H9 (cell line): ENCODE results near the gene MAST2. TPM values are rescaled to one million over a fixed set of nuclear protein-coding genes. Genes with fewer than 3 reads are reported as not detected.

Experiments
- DNase-seq: peaks from one replicate; pipeline ENCODE4 v3.0.0-alpha.2; 2017
- H2AFZ ChIP-seq: one replicate; pipeline ENCODE4 v1.6.1; 2013; ENCODE audit warnings: mild to moderate bottlenecking, low read length, control low read depth, moderate library complexity
- H2AK5ac ChIP-seq: 2 replicates; pipeline ENCODE4 v1.6.1; 2013; ENCODE audit warnings: low read length, control low read depth, mixed read lengths; ENCODE audit not compliant: insufficient read length
- H2BK120ac ChIP-seq: one replicate; pipeline ENCODE4 v1.6.1; 2013; ENCODE audit warnings: low read depth, mild to moderate bottlenecking, low read length, control low read depth, inconsistent platforms; ENCODE audit not compliant: poor library complexity, severe bottlenecking
- H2BK12ac ChIP-seq: 2 replicates; pipeline ENCODE4 v1.6.1; 2013; ENCODE audit warnings: low read length, control low read depth, mixed read lengths, low read depth; ENCODE audit not compliant: insufficient read length
- H2BK15ac ChIP-seq: 2 replicates; pipeline ENCODE4 v1.6.1; 2013; ENCODE audit warnings: low read depth, low read length, control low read depth
- H2BK20ac ChIP-seq: one replicate; pipeline ENCODE4 v1.6.1; 2013; ENCODE audit warnings: low read depth, mild to moderate bottlenecking, low read length, control low read depth, inconsistent platforms; ENCODE audit not compliant: poor library complexity, severe bottlenecking
- H2BK5ac ChIP-seq: 2 replicates; pipeline ENCODE4 v1.6.1; 2013; ENCODE audit warnings: low read length, control low read depth, mixed read lengths; ENCODE audit not compliant: insufficient read length
- H3K14ac ChIP-seq: 2 replicates; pipeline ENCODE4 v1.6.1; 2013; ENCODE audit warnings: low read length, control low read depth; ENCODE audit not compliant: insufficient read depth
- H3K18ac ChIP-seq: 2 replicates; pipeline ENCODE4 v1.6.1; 2013; ENCODE audit warnings: low read depth, mild to moderate bottlenecking, mixed read lengths, low read length, control low read depth; ENCODE audit not compliant: insufficient read length
- H3K23ac ChIP-seq: 2 replicates; pipeline ENCODE4 v1.6.1; 2013; ENCODE audit warnings: low read length, control low read depth, mixed read lengths, low read depth; ENCODE audit not compliant: insufficient read length
- H3K23me2 ChIP-seq: 2 replicates; pipeline ENCODE4 v1.6.1; 2013; ENCODE audit warnings: low read depth, mild to moderate bottlenecking, mixed read lengths, low read length, control low read depth; ENCODE audit not compliant: insufficient read length, poor library complexity, severe bottlenecking
- H3K27ac ChIP-seq: 2 replicates; pipeline ENCODE4 v1.5.1; 2013; ENCODE audit warnings: low read length, control low read depth, mixed read lengths, low read depth; ENCODE audit not compliant: insufficient read length
- H3K27me3 ChIP-seq: 2 replicates; pipeline ENCODE4 v1.6.1; 2013; ENCODE audit warnings: low read length, control low read depth, inconsistent platforms; ENCODE audit not compliant: insufficient read depth
- H3K4ac ChIP-seq: 2 replicates; pipeline ENCODE4 v1.6.1; 2013; ENCODE audit warnings: low read depth, mild to moderate bottlenecking, control low read depth, inconsistent platforms, low read length, moderate library complexity
- H3K4me1 ChIP-seq: 2 replicates; pipeline ENCODE4 v1.6.1; 2013; ENCODE audit warnings: low read length, control low read depth, inconsistent platforms; ENCODE audit not compliant: insufficient read depth
- H3K4me2 ChIP-seq: 2 replicates; pipeline ENCODE4 v1.6.1; 2013; ENCODE audit warnings: low read length, control low read depth, mixed read lengths; ENCODE audit not compliant: insufficient read length, insufficient read depth
- H3K56ac ChIP-seq: 2 replicates; pipeline ENCODE4 v1.6.1; 2013; ENCODE audit warnings: low read depth, mild to moderate bottlenecking, mixed read lengths, low read length, control low read depth; ENCODE audit not compliant: insufficient read length
- H3K79me1 ChIP-seq: 2 replicates; pipeline ENCODE4 v1.6.1; 2013; ENCODE audit warnings: low read depth, mild to moderate bottlenecking, moderate library complexity, low read length, control low read depth, inconsistent platforms; ENCODE audit not compliant: insufficient read depth, poor library complexity, severe bottlenecking
- H3K79me2 ChIP-seq: 2 replicates; pipeline ENCODE4 v1.6.1; 2013; ENCODE audit warnings: low read length, control low read depth, inconsistent platforms; ENCODE audit not compliant: insufficient read depth
- H3K9ac ChIP-seq: 2 replicates; pipeline ENCODE4 v1.6.1; 2013; ENCODE audit warnings: low read length, control low read depth, mixed read lengths; ENCODE audit not compliant: insufficient read length; ENCODE audit errors: extremely low read depth
- H3K9me3 ChIP-seq: one replicate; pipeline ENCODE4 v1.6.1; 2013; ENCODE audit warnings: low read depth, low read length, inconsistent platforms; ENCODE audit not compliant: control insufficient read depth
- H3T11ph ChIP-seq: one replicate; pipeline ENCODE4 v1.6.1; 2013; ENCODE audit warnings: mild to moderate bottlenecking, low read length, control low read depth, inconsistent platforms
- H4K20me1 ChIP-seq: one replicate; pipeline ENCODE4 v1.6.1; 2013; ENCODE audit not compliant: control insufficient read depth, insufficient read length, insufficient read depth
- H4K5ac ChIP-seq: 2 replicates; pipeline ENCODE4 v1.6.1; 2013; ENCODE audit warnings: low read depth, mild to moderate bottlenecking, mixed read lengths, low read length, control low read depth; ENCODE audit not compliant: insufficient read length
- H4K8ac ChIP-seq: replicated peaks from 2 replicates; pipeline ENCODE4 v1.6.1; 2013; ENCODE audit warnings: low read length, control low read depth, mixed read lengths, low read depth; ENCODE audit not compliant: insufficient read length
- H4K91ac ChIP-seq: 2 replicates; pipeline ENCODE4 v1.6.1; 2013; ENCODE audit warnings: low read depth, mild to moderate bottlenecking, moderate library complexity, mixed read lengths, low read length, control low read depth; ENCODE audit not compliant: insufficient read length
- H3K27ac Mint-ChIP-seq, 3 experiments: 2 replicates in 2 of 3; 3 replicates in 1 of 3; pipeline ENCODE4 v1.8.0; 2020 to 2021; ENCODE audit warnings: mixed read lengths in 3 of 3, mild to moderate bottlenecking in 1 of 3, moderate library complexity in 1 of 3
- H3K27me3 Mint-ChIP-seq: 2 replicates; pipeline ENCODE4 v1.8.0; 2021; ENCODE audit warnings: low read depth, mild to moderate bottlenecking, moderate library complexity, mixed read lengths
- H3K36me3 Mint-ChIP-seq, 3 experiments: 2 replicates in 2 of 3; 3 replicates in 1 of 3; pipeline ENCODE4 v1.8.0; 2020 to 2021; ENCODE audit warnings: low read depth in 3 of 3, mixed read lengths in 3 of 3; ENCODE audit not compliant: insufficient read depth in 1 of 3
- H3K4me1 Mint-ChIP-seq, 2 experiments: 2 replicates each; pipeline ENCODE4 v1.8.0; 2020; ENCODE audit warnings: mixed read lengths in 2 of 2
- H3K4me3 Mint-ChIP-seq, 2 experiments: 2 replicates in 1 of 2; 3 replicates in 1 of 2; pipeline ENCODE4 v1.8.0; 2020 to 2021; ENCODE audit warnings: mild to moderate bottlenecking in 2 of 2, mixed read lengths in 2 of 2, moderate library complexity in 1 of 2
- H3K9me3 Mint-ChIP-seq, 2 experiments: 2 replicates in 1 of 2; 3 replicates in 1 of 2; pipeline ENCODE4 v1.8.0; 2020; ENCODE audit warnings: mild to moderate bottlenecking in 2 of 2, mixed read lengths in 2 of 2, moderate library complexity in 1 of 2
- WGBS: extraction: QIAGEN DNeasy Blood & Tissue Kit; methylation state at CpG from one replicate; pipeline ENCODE4 v1.1.7; 2013; ENCODE audit warnings: missing lambda C conversion rate, low lambda C conversion rate, mixed read lengths; ENCODE audit not compliant: insufficient read length; ENCODE audit errors: extremely low coverage; 5-methylcytosine and 5-hydroxymethylcytosine counted together
- total RNA-seq: library from RNA; stranded (reverse); gene quantifications from 2 replicates; pipeline ENCODE4 v1.2.1, GENCODE V29; 2021
- TF ChIP-seq, protein P1 (sequence below): fragments of 200-600 bp; sonication (generic); conservative IDR thresholded peaks from 3 replicates; pipeline ENCODE4 v1.8.0; 2021; ENCODE audit warnings: antibody characterized with exemption, mild to moderate bottlenecking

The MAST2 gene
- total RNA-seq, 1 experiment from 2014 or later = 28.8 TPM

GRCh38 chr1:45976623-45977022 is 173.2 kb downstream of the MAST2 start:
- no peak overlapping the region; a peak in 1 of 7 replicates for H3K27ac Mint-ChIP-seq
- Histone ChIP-seq H2BK12ac (no peak overlapping the region), H2BK5ac (no peak overlapping the region), H3K14ac (no peak overlapping the region), H3K9ac (no peak overlapping the region), H3K56ac (no peak overlapping the region), H3K23ac (no peak overlapping the region), H3K23me2 (no peaks in the 10 kb centered on the region), H2BK20ac (no peak overlapping the region), H3K18ac (no peak overlapping the region), H2BK120ac (no peak overlapping the region), H3T11ph (no peak overlapping the region), H3K4me1 (no peaks in the 10 kb centered on the region), H3K9me3 (no peaks in the 10 kb centered on the region), H2AFZ (no peak overlapping the region), H3K4me2 (no peak overlapping the region), H3K79me2 (no peaks in the 10 kb centered on the region), H4K20me1 (no peaks in the 10 kb centered on the region), H2AK5ac (no peak overlapping the region), H2BK15ac (no peak overlapping the region), H3K27me3 (no peaks in the 10 kb centered on the region), H3K27ac (no peak overlapping the region), H3K79me1 (no peaks in the 10 kb centered on the region), H3K4ac (no peak overlapping the region), H4K91ac (no peak overlapping the region), H4K5ac (no peak overlapping the region), H4K8ac (no peak overlapping the region)
- no peak for DNase-seq
- TF ChIP-seq, protein P1, sequence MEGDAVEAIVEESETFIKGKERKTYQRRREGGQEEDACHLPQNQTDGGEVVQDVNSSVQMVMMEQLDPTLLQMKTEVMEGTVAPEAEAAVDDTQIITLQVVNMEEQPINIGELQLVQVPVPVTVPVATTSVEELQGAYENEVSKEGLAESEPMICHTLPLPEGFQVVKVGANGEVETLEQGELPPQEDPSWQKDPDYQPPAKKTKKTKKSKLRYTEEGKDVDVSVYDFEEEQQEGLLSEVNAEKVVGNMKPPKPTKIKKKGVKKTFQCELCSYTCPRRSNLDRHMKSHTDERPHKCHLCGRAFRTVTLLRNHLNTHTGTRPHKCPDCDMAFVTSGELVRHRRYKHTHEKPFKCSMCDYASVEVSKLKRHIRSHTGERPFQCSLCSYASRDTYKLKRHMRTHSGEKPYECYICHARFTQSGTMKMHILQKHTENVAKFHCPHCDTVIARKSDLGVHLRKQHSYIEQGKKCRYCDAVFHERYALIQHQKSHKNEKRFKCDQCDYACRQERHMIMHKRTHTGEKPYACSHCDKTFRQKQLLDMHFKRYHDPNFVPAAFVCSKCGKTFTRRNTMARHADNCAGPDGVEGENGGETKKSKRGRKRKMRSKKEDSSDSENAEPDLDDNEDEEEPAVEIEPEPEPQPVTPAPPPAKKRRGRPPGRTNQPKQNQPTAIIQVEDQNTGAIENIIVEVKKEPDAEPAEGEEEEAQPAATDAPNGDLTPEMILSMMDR = no peak
- peaks cover 5 to 10% (median 9%) of the 10 kb centered on the region in 3 experiments; a peak in 3 of 7 replicates for H3K36me3 Mint-ChIP-seq
- WGBS = 100% methylated on average over 1 of the region's 3 CpGs
- H3K4me3 Mint-ChIP-seq = no peak overlapping the region
- peaks cover 0 to 5% of the 10 kb centered on the region in 2 experiments; a peak in 1 of 4 replicates for H3K4me1 Mint-ChIP-seq
- H3K9me3 Mint-ChIP-seq = no peaks in the 10 kb centered on the region; a peak in 2 of 5 replicates
- H3K27me3 Mint-ChIP-seq = no peaks in the 10 kb centered on the region
